Measurements from ENCODE around the gene FAM20A. TPM values are rescaled to one million over a fixed set of nuclear protein-coding genes. Genes with fewer than 3 reads are reported as not detected.
"Not testable (repeated sequence)": the region's sequence is repeated elsewhere in the genome, so short reads cannot be mapped to it uniquely, and the experiment has no call there.

FAM20A gene
- total RNA-seq, 1 experiment from 2014 or later, result not detected

DNA sequence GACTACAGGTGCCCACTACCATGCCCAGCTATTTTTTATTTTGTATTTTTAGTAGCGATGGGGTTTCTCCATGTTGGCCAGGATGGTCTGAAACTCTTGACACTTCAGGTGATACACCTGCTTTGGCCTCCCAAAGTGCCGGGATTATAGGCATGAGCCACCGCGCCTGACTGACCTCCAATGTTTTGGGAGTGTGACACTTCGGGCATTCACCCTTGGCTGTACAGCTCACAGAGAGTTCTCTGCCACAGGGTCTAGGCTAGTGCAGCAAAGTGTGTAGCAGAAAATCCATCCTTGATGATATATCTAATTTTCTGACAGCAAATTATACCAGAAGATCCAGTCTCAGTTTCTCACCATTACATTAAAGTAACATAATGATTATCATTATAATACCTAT, 14.1 kb downstream of the FAM20A start:
- Histone ChIP-seq H3K9me3 (ENCODE audit: insufficient read depth, low read depth) (no peaks in the 10 kb centered on the region), H3K4me2 (no peak overlapping the region), H3K27ac (no peak overlapping the region), H3K79me2 (ENCODE audit: low read depth) (no peaks in the 10 kb centered on the region), H3F3A (ENCODE audit: insufficient read depth, low read depth) (no peaks in the 10 kb centered on the region), H3K4me1 (replicated peaks; ENCODE audit: insufficient read depth) (no peaks in the 10 kb centered on the region), H3K36me3 (ENCODE audit: low read depth) (no peaks in the 10 kb centered on the region), H2AFZ (no peak overlapping the region), H3K27me3 (ENCODE audit: insufficient read depth, low read depth) (no peaks in the 10 kb centered on the region), H4K20me1 (ENCODE audit: insufficient read depth) (no peaks in the 10 kb centered on the region), H3K9me2 (ENCODE audit: insufficient read depth) (no peaks in the 10 kb centered on the region), H3K4me3 (no peak overlapping the region)
- no peak for DNase-seq
- intact Hi-C loops (cut with micrococcal nuclease; ENCODE audit: unreplicated experiment), result no loop called here
- BruUV-seq (replicated peaks), result no TSS peak
- ChIA-PET CTCF (no interaction called here), POLR2A (ENCODE audit: unreplicated experiment) (no interaction called here)
- TF ChIP-seq EZH2 (IDR thresholded peaks at IDR 0.05; ENCODE audit: low read depth) (no peak), CTCF (conservative IDR thresholded peaks at IDR 0.05) (no peak)

GRCh38 chr17:68585643-68586042, 15.5 kb downstream of the FAM20A start:
- no peak for TF ChIP-seq CTCF (conservative IDR thresholded peaks at IDR 0.05)
- no peak for TF ChIP-seq EZH2 (IDR thresholded peaks at IDR 0.05; ENCODE audit: low read depth)
- H3K36me3 ChIP-seq (ENCODE audit: low read depth), result no peaks in the 10 kb centered on the region
- ChIA-PET POLR2A (ENCODE audit: unreplicated experiment) (no interaction called here), CTCF (no interaction called here)
- no peak overlapping the region for H3K27ac ChIP-seq
- no peaks in the 10 kb centered on the region for H3K4me1 ChIP-seq (replicated peaks; ENCODE audit: insufficient read depth)
- no peak overlapping the region for H2AFZ ChIP-seq
- no peaks in the 10 kb centered on the region for H3K79me2 ChIP-seq (ENCODE audit: low read depth)
- BruUV-seq (replicated peaks), result no TSS peak
- H3K4me2 ChIP-seq, result no peak overlapping the region
- H3K9me3 ChIP-seq (ENCODE audit: insufficient read depth, low read depth), result no peaks in the 10 kb centered on the region
- H3F3A ChIP-seq (ENCODE audit: insufficient read depth, low read depth), result no peaks in the 10 kb centered on the region
- H3K27me3 ChIP-seq (ENCODE audit: insufficient read depth, low read depth), result no peaks in the 10 kb centered on the region
- no peak for DNase-seq
- H3K9me2 ChIP-seq (ENCODE audit: insufficient read depth), result no peaks in the 10 kb centered on the region
- H3K4me3 ChIP-seq, result no peak overlapping the region
- intact Hi-C loops (cut with micrococcal nuclease; ENCODE audit: unreplicated experiment), result no loop called here
- H4K20me1 ChIP-seq (ENCODE audit: insufficient read depth), result no peaks in the 10 kb centered on the region

GRCh38 chr17:68584581-68585303, 16.4 kb downstream of the FAM20A start:
- CTCF ChIA-PET, result no interaction called here

DNA sequence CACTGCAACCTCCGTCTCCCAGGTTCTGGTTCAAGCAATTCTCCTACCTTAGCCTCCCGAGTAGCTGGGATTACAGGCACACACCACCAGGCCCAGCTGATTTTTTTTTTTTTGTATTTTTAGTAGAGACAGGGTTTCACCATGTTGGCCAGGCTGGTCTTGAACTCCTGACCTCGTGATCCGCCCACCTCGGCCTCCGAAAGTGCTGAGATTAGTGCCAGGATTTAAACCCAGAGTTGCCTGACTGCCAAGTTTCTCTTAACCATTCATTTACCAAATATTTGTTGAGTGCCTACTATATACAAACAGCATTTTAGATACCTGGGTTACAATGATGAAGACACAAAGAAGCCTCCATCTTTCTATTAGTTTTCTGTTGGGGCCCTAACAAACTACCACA, 18.3 kb downstream of the FAM20A start:
- H3K4me1 ChIP-seq (replicated peaks; ENCODE audit: insufficient read depth); intact Hi-C loops (cut with micrococcal nuclease; ENCODE audit: unreplicated experiment); H3K27ac ChIP-seq; H3K9me2 ChIP-seq (ENCODE audit: insufficient read depth); H3K9me3 ChIP-seq (ENCODE audit: insufficient read depth, low read depth); POLR2A ChIA-PET (ENCODE audit: unreplicated experiment); DNase-seq; H3K4me2 ChIP-seq; H3K36me3 ChIP-seq (ENCODE audit: low read depth); H4K20me1 ChIP-seq (ENCODE audit: insufficient read depth); CTCF ChIA-PET; H3K4me3 ChIP-seq; H2AFZ ChIP-seq; H3K79me2 ChIP-seq (ENCODE audit: low read depth); H3K27me3 ChIP-seq (ENCODE audit: insufficient read depth, low read depth); H3F3A ChIP-seq (ENCODE audit: insufficient read depth, low read depth); BruUV-seq (replicated peaks): not testable (repeated sequence)

More at GRCh38 chr17:68584581-68585303, 16.4 kb downstream of the FAM20A start:
- POLR2A ChIA-PET (ENCODE audit: unreplicated experiment), result no interaction called here
- Histone ChIP-seq H3K27ac (no peak overlapping the region), H3K27me3 (ENCODE audit: insufficient read depth, low read depth) (no peaks in the 10 kb centered on the region), H2AFZ (no peak overlapping the region), H3K36me3 (ENCODE audit: low read depth) (no peaks in the 10 kb centered on the region), H3K4me3 (no peak overlapping the region), H3K9me3 (ENCODE audit: insufficient read depth, low read depth) (no peaks in the 10 kb centered on the region), H4K20me1 (ENCODE audit: insufficient read depth) (no peaks in the 10 kb centered on the region), H3K79me2 (ENCODE audit: low read depth) (no peaks in the 10 kb centered on the region), H3K4me1 (replicated peaks; ENCODE audit: insufficient read depth) (no peaks in the 10 kb centered on the region), H3K4me2 (no peak overlapping the region), H3F3A (ENCODE audit: insufficient read depth, low read depth) (no peaks in the 10 kb centered on the region), H3K9me2 (ENCODE audit: insufficient read depth) (no peaks in the 10 kb centered on the region)
- no TSS peak for BruUV-seq (replicated peaks)
- intact Hi-C loops (cut with micrococcal nuclease; ENCODE audit: unreplicated experiment), result no loop called here
- no peak for TF ChIP-seq CTCF (conservative IDR thresholded peaks at IDR 0.05)
- DNase-seq, result no peak

Data from PC-9 (cell line).